SK-N-SH (cell line): Measurements from ENCODE around the gene SNN. TPM values are rescaled to one million over a fixed set of nuclear protein-coding genes. Genes with fewer than 3 reads are reported as not detected.
A peak's percentile ranks its signal among the peaks of the same experiment; 100 is the strongest.

ENCODE experiments used
- CTCF ChIA-PET: fragments of 300-600, 350-600 bp; formaldehyde crosslinking; extraction: SDS; loops from one replicate; lab custom pipeline; 2021; lab: Yijun Ruan, JAX
- POLR2A ChIA-PET: fragments of 350-600 bp; sonication (Branson Sonifier 250); formaldehyde crosslinking; extraction: SDS; loops from one replicate; lab custom pipeline; 2020; ENCODE audit warnings: antibody characterized with exemption, inconsistent platforms; lab: Yijun Ruan, JAX
- DNase-seq: peaks from one replicate; pipeline ENCODE4 v3.0.0; 2012
- H2AFZ ChIP-seq: fragments of 200-600 bp; sonication (generic); 2 replicates; pipeline ENCODE4 v1.8.1; 2016; ENCODE audit warnings: antibody characterized with exemption, mild to moderate bottlenecking, low read depth
- H3F3A ChIP-seq: fragments of 200-600 bp; sonication (generic); replicated peaks from 2 replicates; pipeline ENCODE3; 2016; ENCODE audit warnings: antibody characterized with exemption, mild to moderate bottlenecking; ENCODE audit not compliant: insufficient read depth
- H3K27ac ChIP-seq, 2 experiments: fragments of 200-500 bp in 1 of 2; fragments of 200-600 bp in 1 of 2; sonication (Bioruptor generic) in 1 of 2; sonication (generic), shearing (Covaris generic) in 1 of 2; 2 replicates each; pipeline versions ENCODE4 v1.5.1 to v1.6.1; 2014 to 2016; ENCODE audit warnings: low read depth in 2 of 2, inconsistent platforms in 1 of 2, low read length in 1 of 2, mild to moderate bottlenecking in 1 of 2, mixed read lengths in 1 of 2
- H3K27me3 ChIP-seq: fragments of 200-600 bp; sonication (generic), shearing (Covaris generic); 2 replicates; pipeline ENCODE4 v1.6.1; 2016; ENCODE audit warnings: mixed run types; ENCODE audit not compliant: insufficient read depth
- H3K36me3 ChIP-seq, 2 experiments: fragments of 200-500 bp in 1 of 2; fragments of 200-600 bp in 1 of 2; sonication (Bioruptor generic) in 1 of 2; sonication (generic) in 1 of 2; replicated peaks in 1 of 2; 2 replicates each; pipeline versions ENCODE3 to v1.5.1; 2014 to 2016; ENCODE audit warnings: low read length in 1 of 2, mild to moderate bottlenecking in 1 of 2; ENCODE audit not compliant: insufficient read depth in 2 of 2, control insufficient read depth in 1 of 2
- H3K4me1 ChIP-seq, 2 experiments: fragments of 200-500 bp in 1 of 2; fragments of 200-600 bp in 1 of 2; sonication (Bioruptor generic) in 1 of 2; sonication (generic), shearing (Covaris generic) in 1 of 2; 2 replicates each; pipeline versions ENCODE4 v1.5.1 to v1.6.1; 2014 to 2016; ENCODE audit warnings: low read depth in 1 of 2, low read length in 1 of 2, mixed run types in 1 of 2; ENCODE audit not compliant: insufficient read depth in 2 of 2, control insufficient read depth in 1 of 2
- H3K4me2 ChIP-seq: fragments of 200-600 bp; sonication (generic), shearing (Covaris generic); 2 replicates; pipeline ENCODE4 v1.6.1; 2017; ENCODE audit warnings: mixed run types
- H3K4me3 ChIP-seq, 2 experiments: fragments of 200-500 bp in 1 of 2; fragments of 200-600 bp in 1 of 2; sonication (Bioruptor generic) in 1 of 2; sonication (generic), shearing (Covaris generic) in 1 of 2; 2 replicates each; pipeline versions ENCODE4 v1.5.1 to v1.8.1; 2014 to 2016; ENCODE audit warnings: low read depth in 2 of 2, inconsistent platforms in 1 of 2, low read length in 1 of 2, mild to moderate bottlenecking in 1 of 2, mixed read lengths in 1 of 2, moderate library complexity in 1 of 2
- H3K79me2 ChIP-seq: fragments of 200-600 bp; sonication (generic); 2 replicates; pipeline ENCODE4 v1.8.1; 2017; ENCODE audit warnings: mild to moderate bottlenecking; ENCODE audit not compliant: insufficient read depth
- H3K9ac ChIP-seq: fragments of 200-600 bp; sonication (generic); 2 replicates; pipeline ENCODE4 v1.6.1; 2017; ENCODE audit warnings: mixed run types
- H3K9me2 ChIP-seq: fragments of 200-600 bp; sonication (generic); 2 replicates; pipeline ENCODE4 v1.6.1; 2017; ENCODE audit warnings: mixed run types
- H3K9me3 ChIP-seq: fragments of 200-600 bp; sonication (generic); 2 replicates; pipeline ENCODE4 v1.6.1; 2017; ENCODE audit warnings: mixed run types, mild to moderate bottlenecking, moderate library complexity
- H4K20me1 ChIP-seq: fragments of 200-600 bp; sonication (generic); 2 replicates; pipeline ENCODE4 v1.6.1; 2017; ENCODE audit warnings: mild to moderate bottlenecking, mixed run types; ENCODE audit not compliant: insufficient read depth
- CHD2 ChIP-seq: fragments of 150-350 bp; IDR thresholded peaks from 2 replicates; pipeline ENCODE4 v1.6.1; 2018; ENCODE audit warnings: low read length; ENCODE audit not compliant: partially characterized antibody
- ELF1 ChIP-seq: IDR thresholded peaks from 2 replicates; pipeline ENCODE4 v1.4.0; 2012
- EZH2phosphoT487 ChIP-seq: fragments of 200-600 bp; sonication (generic); IDR thresholded peaks from 2 replicates; pipeline ENCODE4 v1.6.1; 2017; ENCODE audit warnings: low read depth, mixed run types, mild to moderate bottlenecking, antibody characterized with exemption, moderate library complexity, borderline replicate concordance
- FOSL2 ChIP-seq: IDR thresholded peaks from 2 replicates; pipeline ENCODE4 v1.4.0; 2012; ENCODE audit warnings: low read depth, mild to moderate bottlenecking, moderate library complexity, borderline replicate concordance
- FOXJ3 ChIP-seq: sonication (generic); formaldehyde crosslinking; IDR thresholded peaks from 2 replicates; pipeline ENCODE4 v1.5.1; 2020; ENCODE audit warnings: mild to moderate bottlenecking, missing genetic modification reagents
- GATA2 ChIP-seq: sonication (generic); formaldehyde crosslinking; IDR thresholded peaks from 2 replicates; pipeline ENCODE4 v1.5.0; 2020; ENCODE audit warnings: mild to moderate bottlenecking, missing genetic modification reagents
- JUND ChIP-seq: IDR thresholded peaks from 2 replicates; pipeline ENCODE4 v1.4.0; 2012
- MEF2A ChIP-seq: IDR thresholded peaks from 2 replicates; pipeline ENCODE4 v1.4.0; 2012; ENCODE audit warnings: low read depth, borderline replicate concordance
- MXI1 ChIP-seq: IDR thresholded peaks from 2 replicates; pipeline ENCODE4 v1.6.1; 2012; ENCODE audit warnings: mild to moderate bottlenecking, low read depth, low read length, improper control_type of control experiment
- NFIC ChIP-seq: IDR thresholded peaks from 2 replicates; pipeline ENCODE4 v1.4.0; 2012; ENCODE audit warnings: borderline replicate concordance
- NRF1 ChIP-seq: IDR thresholded peaks from 2 replicates; pipeline ENCODE4 v1.6.1; 2012; ENCODE audit warnings: low read depth, mild to moderate bottlenecking, low read length
- POLR2AphosphoS5 ChIP-seq: IDR thresholded peaks from 2 replicates; pipeline ENCODE4 v1.6.1; 2012; ENCODE audit warnings: low read depth, low read length
- RAD21 ChIP-seq: IDR thresholded peaks from 2 replicates; pipeline ENCODE4 v1.6.1; 2012; ENCODE audit warnings: mild to moderate bottlenecking, low read length
- RCOR1 ChIP-seq: fragments of 150-350 bp; IDR thresholded peaks from 2 replicates; pipeline ENCODE4 v1.6.1; 2017; ENCODE audit warnings: antibody characterized with exemption, low read length
- REST ChIP-seq: IDR thresholded peaks from 2 replicates; pipeline ENCODE4 v1.6.1; 2012; ENCODE audit warnings: mild to moderate bottlenecking, low read depth, low read length, moderate library complexity
- RXRA ChIP-seq: IDR thresholded peaks from 2 replicates; pipeline ENCODE4 v1.4.0; 2012; ENCODE audit warnings: low read depth, mild to moderate bottlenecking, borderline replicate concordance
- SIN3A ChIP-seq: IDR thresholded peaks from 2 replicates; pipeline ENCODE4 v1.6.1; 2012; ENCODE audit warnings: low read depth, mild to moderate bottlenecking, low read length, moderate library complexity, borderline replicate concordance
- SMC3 ChIP-seq: IDR thresholded peaks from 2 replicates; pipeline ENCODE4 v1.6.1; 2012; ENCODE audit warnings: low read depth, low read length, improper control_type of control experiment
- TEAD4 ChIP-seq: IDR thresholded peaks from 2 replicates; pipeline ENCODE4 v1.4.0; 2012; ENCODE audit warnings: mild to moderate bottlenecking, borderline replicate concordance; ENCODE audit not compliant: insufficient read depth
- USF1 ChIP-seq: IDR thresholded peaks from 2 replicates; pipeline ENCODE4 v1.4.0; 2012; ENCODE audit warnings: low read depth, borderline replicate concordance
- ZBTB33 ChIP-seq: IDR thresholded peaks from 2 replicates; pipeline ENCODE4 v1.4.0; 2012; ENCODE audit warnings: low read depth, borderline replicate concordance
- WGBS: methylation state at CpG from one replicate; pipeline ENCODE4 v1.1.6; 2017; ENCODE audit warnings: low lambda C conversion rate; 5-methylcytosine and 5-hydroxymethylcytosine counted together
- polyA plus RNA-seq, 3 experiments: library from polyadenylated mRNA; depleted of rRNA; stranded (reverse); fragments of >200 nt; gene quantifications; 2 replicates each; pipeline ENCODE4 v1.2.3, GENCODE V29; 2012

SNN gene
- polyA plus RNA-seq, 1 of the 3 experiments (the other 2 are of a cell fraction) = 15.4 TPM

- H4K20me1 ChIP-seq = peaks cover 59% of the 10 kb centered on the region
- 96% methylated on average over 14 of the region's 14 CpGs for WGBS
- no peaks in the 10 kb centered on the region for H3K9me2 ChIP-seq
- H3K4me2 ChIP-seq = no peak overlapping the region
- H3K9me3 ChIP-seq = no peaks in the 10 kb centered on the region
- H3F3A ChIP-seq = peaks cover 4% of the 10 kb centered on the region
- peaks cover 18% of the 10 kb centered on the region for H3K79me2 ChIP-seq
- no peak overlapping the region for H3K4me3 ChIP-seq
- ChIA-PET CTCF (interaction anchor here (1.1 to 1.8 kb wide), 3 partner anchors 13 to 270 kb away, joined by 4 to 5 read pairs (median 5); no protein-coding TSS in a partner anchor), POLR2A (no interaction called here)
- no peaks in the 10 kb centered on the region for H3K27me3 ChIP-seq
- no peak for DNase-seq
- peaks cover 8 to 48% of the 10 kb centered on the region in 2 experiments for H3K36me3 ChIP-seq
- H3K4me1 ChIP-seq = no peaks in the 10 kb centered on the region; a peak in 1 of 4 replicates
- no peak for TF ChIP-seq POLR2AphosphoS5
- TF ChIP-seq SIN3A = no peak
- TF ChIP-seq EZH2phosphoT487 = no peak
- no peak for TF ChIP-seq USF1
- TF ChIP-seq FOXJ3 (CRISPR knock-in tag) = no peak
- no peak for TF ChIP-seq RAD21
- no peak for TF ChIP-seq NFIC
- TF ChIP-seq, all 33 proteins: peak for 0
- H3K27ac ChIP-seq = no peak overlapping the region
- no peak overlapping the region for H2AFZ ChIP-seq
- H3K9ac ChIP-seq = no peak overlapping the region
Observed at GRCh38 chr16:11676799-11677198, 8.5 kb downstream of the SNN start.

GRCh38 chr16:11677451-11677951, 9.2 kb downstream of the SNN start:
- Histone ChIP-seq H3K27ac (peak overlapping the region in 1 of 2 experiments; percentile 32; a peak in 3 of 4 replicates), H2AFZ (no peak overlapping the region), H3K4me1 (no peaks in the 10 kb centered on the region; a peak in 1 of 4 replicates), H3F3A (peaks cover 5% of the 10 kb centered on the region), H3K79me2 (peaks cover 24% of the 10 kb centered on the region), H3K27me3 (no peaks in the 10 kb centered on the region), H3K4me2 (no peak overlapping the region), H3K9me2 (no peaks in the 10 kb centered on the region), H4K20me1 (peaks cover 60% of the 10 kb centered on the region), H3K4me3 (no peak overlapping the region), H3K9me3 (no peaks in the 10 kb centered on the region), H3K36me3 (peaks cover 8 to 55% of the 10 kb centered on the region in 2 experiments), H3K9ac (no peak overlapping the region)
- POLR2A ChIA-PET = interaction anchor here (1.1 kb wide), 1 partner anchor 8 kb away, joined by 3 read pairs; no protein-coding TSS in a partner anchor
- DNase-seq = no peak
- 79% methylated on average over 9 of the region's 9 CpGs for WGBS
- CTCF ChIA-PET = interaction anchor here (1.1 to 1.8 kb wide), 3 partner anchors 8 to 145 kb away, joined by 3 to 5 read pairs (median 4); no protein-coding TSS in a partner anchor
- TF ChIP-seq JUND (no peak), NFIC (no peak), RXRA (no peak), TEAD4 (no peak), USF1 (no peak), GATA2 (CRISPR knock-in tag) (no peak), ELF1 (no peak), CHD2 (no peak), FOSL2 (no peak), ZBTB33 (no peak), RCOR1 (no peak), FOXJ3 (CRISPR knock-in tag) (no peak), SMC3 (no peak), REST (no peak), NRF1 (no peak), MXI1 (no peak), EZH2phosphoT487 (no peak), MEF2A (no peak)
